Sigmoid colon (tissue), 4 donors: ENCODE data around the gene FHOD3.

Experiments used
- EP300 ChIP-seq, 4 donors: sonication (generic); formaldehyde crosslinking; IDR thresholded peaks; one replicate each; pipeline ENCODE4 v1.6.1; 2017; ENCODE audit warnings: antibody characterized with exemption in 4 of 4
- TF ChIP-seq, protein P1 (sequence below), 4 experiments: fragments of 450-650 bp in 3 of 4; fragments of 200-600 bp in 1 of 4; IDR thresholded peaks; one replicate each; pipeline ENCODE4 v1.5.1; 2016 to 2019; ENCODE audit warnings: antibody characterized with exemption in 4 of 4, mild to moderate bottlenecking in 3 of 4, moderate library complexity in 2 of 4

DNA sequence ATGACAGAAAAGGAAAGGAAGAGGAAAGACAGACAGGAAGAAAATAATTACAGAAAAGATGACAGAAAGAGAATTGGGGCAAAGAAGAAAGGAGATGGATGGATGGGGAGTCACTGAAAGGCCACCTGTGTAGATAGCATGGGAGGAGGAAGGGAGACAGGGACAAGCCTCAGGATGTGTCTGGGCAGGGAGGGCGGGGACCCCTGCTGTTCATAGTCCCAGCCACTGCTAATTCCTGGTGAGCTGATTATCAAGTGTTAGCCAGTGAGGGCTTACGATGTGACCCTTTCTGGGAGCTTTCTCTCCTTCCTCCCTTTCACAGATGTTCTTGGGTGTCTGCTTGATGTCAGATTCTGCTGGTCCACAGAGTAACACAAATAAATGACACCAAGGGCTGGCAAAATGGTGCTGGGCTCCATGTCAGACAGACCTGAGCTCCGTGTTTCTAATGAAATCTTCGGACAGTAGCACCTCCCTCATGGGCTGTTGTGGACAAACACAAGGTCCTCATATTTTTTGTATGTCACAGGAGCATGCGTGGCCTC lies 13.6 kb downstream of the FHOD3 start:
- TF ChIP-seq, protein P1, sequence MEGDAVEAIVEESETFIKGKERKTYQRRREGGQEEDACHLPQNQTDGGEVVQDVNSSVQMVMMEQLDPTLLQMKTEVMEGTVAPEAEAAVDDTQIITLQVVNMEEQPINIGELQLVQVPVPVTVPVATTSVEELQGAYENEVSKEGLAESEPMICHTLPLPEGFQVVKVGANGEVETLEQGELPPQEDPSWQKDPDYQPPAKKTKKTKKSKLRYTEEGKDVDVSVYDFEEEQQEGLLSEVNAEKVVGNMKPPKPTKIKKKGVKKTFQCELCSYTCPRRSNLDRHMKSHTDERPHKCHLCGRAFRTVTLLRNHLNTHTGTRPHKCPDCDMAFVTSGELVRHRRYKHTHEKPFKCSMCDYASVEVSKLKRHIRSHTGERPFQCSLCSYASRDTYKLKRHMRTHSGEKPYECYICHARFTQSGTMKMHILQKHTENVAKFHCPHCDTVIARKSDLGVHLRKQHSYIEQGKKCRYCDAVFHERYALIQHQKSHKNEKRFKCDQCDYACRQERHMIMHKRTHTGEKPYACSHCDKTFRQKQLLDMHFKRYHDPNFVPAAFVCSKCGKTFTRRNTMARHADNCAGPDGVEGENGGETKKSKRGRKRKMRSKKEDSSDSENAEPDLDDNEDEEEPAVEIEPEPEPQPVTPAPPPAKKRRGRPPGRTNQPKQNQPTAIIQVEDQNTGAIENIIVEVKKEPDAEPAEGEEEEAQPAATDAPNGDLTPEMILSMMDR (IDR thresholded peaks at IDR 0.05) = no peak
- TF ChIP-seq EP300 (IDR thresholded peaks at IDR 0.05) = no peak
